ENCODE measurements around the gene OGFOD1. TPM values are rescaled to one million over a fixed set of nuclear protein-coding genes. Genes with fewer than 3 reads are reported as not detected.

OGFOD1 gene
- total and polyA plus RNA-seq, 2 donors (not counting 3 experiments of a cell fraction or from before 2014, with no cell fraction given): 26.6 to 54.8 TPM

GRCh38 chr16:56506941-56507340, 55.6 kb downstream of the OGFOD1 start:
- Histone ChIP-seq H3K4me2 (ENCODE audit: insufficient read depth, low read length) (peak overlapping the region; percentile 61), H2AFZ (ENCODE audit: low read depth, low read length) (peak overlapping the region; percentile 67), H3K9me3 (replicated peaks; ENCODE audit: control insufficient read depth, insufficient read depth, low read length) (no peaks in the 10 kb centered on the region), H3K79me2 (ENCODE audit: control insufficient read depth, insufficient read depth, low read length) (no peaks in the 10 kb centered on the region), H3K4me3 (replicated peaks in 1 of 3; ENCODE audit: insufficient read depth in 1 of 3, low read depth in 1 of 3, low read length in 3 of 3) (no peak overlapping the region), H4K20me1 (replicated peaks; ENCODE audit: control insufficient read depth, extremely low read depth, insufficient read depth, low read length) (no peaks in the 10 kb centered on the region), H3K9me1 (replicated peaks; ENCODE audit: control insufficient read depth, extremely low read depth, insufficient read depth, low read length) (no peaks in the 10 kb centered on the region), H3K9ac (replicated peaks; ENCODE audit: extremely low read depth, insufficient read depth, low read length) (peak overlapping the region; percentile 73), H3K27ac (ENCODE audit: insufficient read depth, low read depth, low read length) (peak overlapping the region; percentile 83), H3K36me3 (ENCODE audit: control insufficient read depth in 2 of 2, extremely low read depth in 1 of 2, insufficient read depth in 2 of 2, low read length in 2 of 2) (peaks cover 7 to 9% of the 10 kb centered on the region in 2 experiments), H3K4me1 (ENCODE audit: control insufficient read depth, extremely low read depth, insufficient read depth, low read length) (peaks cover 12% of the 10 kb centered on the region), H3K27me3 (ENCODE audit: control insufficient read depth in 2 of 2, insufficient read depth in 2 of 2, low read length in 2 of 2) (no peaks in the 10 kb centered on the region)
- ChIA-PET POLR2A (interaction anchor here (0.8 kb wide), 1 partner anchor 10 kb away, joined by 3 read pairs; no protein-coding TSS in a partner anchor), CTCF (interaction anchor here (1.0 to 1.4 kb wide), 7 partner anchors 9 to 195 kb away, joined by 3 to 14 read pairs (median 4); no protein-coding TSS in a partner anchor)
- peak; percentile 92 for FAIRE-seq
- DNase-seq (ENCODE audit: low read depth, low spot score): peak; percentile 92
- BruUV-seq (replicated peaks): no TSS peak
- intact Hi-C loops (cut with micrococcal nuclease) (no loop called here), dilution Hi-C loops (cut with MboI; ENCODE audit: extremely low pct_ligation_motif_present, low sequenced_read_pairs) (no loop called here)
- no peak for TF ChIP-seq POLR2A (IDR thresholded peaks at IDR 0.05; ENCODE audit: low read depth, low read length)
- TF ChIP-seq JUN (IDR thresholded peaks at IDR 0.05; ENCODE audit: borderline replicate concordance, insufficient read depth, insufficient read length, low read depth): peak; percentile 57
- TF ChIP-seq EZH2 (IDR thresholded peaks at IDR 0.05; ENCODE audit: borderline replicate concordance, low read depth, low read length, severe bottlenecking): no peak
- peak; percentile 15 for TF ChIP-seq GATA2 (IDR thresholded peaks at IDR 0.05; ENCODE audit: insufficient read depth, insufficient read length, low read depth, low read length)
- no peak for TF ChIP-seq CTCF (IDR thresholded peaks at IDR 0.05; ENCODE audit: extremely low read depth in 1 of 2, insufficient read depth in 1 of 2, low read depth in 1 of 2, low read length in 2 of 2)
- no peak for TF ChIP-seq FOS (IDR thresholded peaks at IDR 0.05; ENCODE audit: borderline replicate concordance, insufficient read depth, low read length)
- TF ChIP-seq MYC (IDR thresholded peaks at IDR 0.05; ENCODE audit: low read depth, low read length): no peak
- TF ChIP-seq MAX (IDR thresholded peaks at IDR 0.05; ENCODE audit: insufficient read depth, insufficient read length): no peak

Data from endothelial cell of umbilical vein (primary cell).